ENCODE data around the gene SMTN.
"Not testable (repeated sequence)": the region's sequence is repeated elsewhere in the genome, so short reads cannot be mapped to it uniquely, and the experiment has no call there.

SMTN gene

DNA sequence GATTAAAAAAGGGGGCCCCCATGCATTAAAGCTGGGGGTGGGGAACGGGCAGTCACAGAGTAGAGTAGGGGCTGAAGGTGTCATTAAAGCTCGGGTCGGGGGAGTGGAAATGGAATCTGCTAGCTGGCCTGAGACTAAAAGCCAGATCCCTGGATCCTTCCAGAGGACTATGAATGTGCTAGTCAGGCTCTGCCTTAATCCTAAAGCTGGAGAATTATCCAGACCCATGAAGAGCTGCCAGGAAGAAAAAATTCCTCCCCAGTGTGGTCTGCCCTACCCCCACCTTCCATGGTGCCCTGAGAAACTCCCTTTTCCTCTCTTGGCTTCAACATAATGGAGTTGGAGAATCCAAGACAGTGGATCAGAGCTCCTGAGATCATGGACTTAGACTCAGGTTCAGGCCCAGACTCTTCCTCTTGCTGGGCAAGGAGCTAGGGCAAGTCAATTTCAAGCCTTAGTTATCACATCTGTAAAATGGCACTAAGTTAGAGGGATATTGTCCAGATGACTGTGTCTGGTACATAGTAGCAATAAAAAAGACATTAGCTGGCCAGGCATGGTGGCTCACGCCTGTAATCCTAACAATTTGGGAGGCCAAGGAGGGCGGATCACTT, 24.0 kb upstream of the SMTN start:
- DNase-seq (ENCODE audit: low read depth) = no peak
- no peak overlapping the region for H3K4me3 ChIP-seq (ENCODE audit: low read depth, low read length)
- no peak for TF ChIP-seq CTCF (IDR thresholded peaks at IDR 0.05; ENCODE audit: control insufficient read depth, extremely low read depth, insufficient read depth)

GRCh38 chr22:31059663-31060062, 21.5 kb upstream of the SMTN start:
- not testable (repeated sequence) for H3K4me3 ChIP-seq (ENCODE audit: low read depth, low read length); DNase-seq (ENCODE audit: low read depth)

- no peak for TF ChIP-seq CTCF (IDR thresholded peaks at IDR 0.05; ENCODE audit: control insufficient read depth, extremely low read depth, insufficient read depth)
- H3K4me3 ChIP-seq (ENCODE audit: low read depth, low read length) = no peak overlapping the region
- no peak for DNase-seq (ENCODE audit: low read depth)
Measured at GRCh38 chr22:31062566-31063230, 18.4 kb upstream of the SMTN start.

- peak overlapping the region; percentile 45 for H3K4me3 ChIP-seq (ENCODE audit: low read depth, low read length)
- no peak for TF ChIP-seq CTCF (IDR thresholded peaks at IDR 0.05; ENCODE audit: control insufficient read depth, extremely low read depth, insufficient read depth)
- no peak for DNase-seq (ENCODE audit: low read depth)
Measured at GRCh38 chr22:31064369-31064768, 16.7 kb upstream of the SMTN start.

GRCh38 chr22:31068970-31069369, 12.1 kb upstream of the SMTN start:
- no peak for TF ChIP-seq CTCF (IDR thresholded peaks at IDR 0.05; ENCODE audit: control insufficient read depth, extremely low read depth, insufficient read depth)
- DNase-seq (ENCODE audit: low read depth) = no peak
- no peak overlapping the region for H3K4me3 ChIP-seq (ENCODE audit: low read depth, low read length)

DNA sequence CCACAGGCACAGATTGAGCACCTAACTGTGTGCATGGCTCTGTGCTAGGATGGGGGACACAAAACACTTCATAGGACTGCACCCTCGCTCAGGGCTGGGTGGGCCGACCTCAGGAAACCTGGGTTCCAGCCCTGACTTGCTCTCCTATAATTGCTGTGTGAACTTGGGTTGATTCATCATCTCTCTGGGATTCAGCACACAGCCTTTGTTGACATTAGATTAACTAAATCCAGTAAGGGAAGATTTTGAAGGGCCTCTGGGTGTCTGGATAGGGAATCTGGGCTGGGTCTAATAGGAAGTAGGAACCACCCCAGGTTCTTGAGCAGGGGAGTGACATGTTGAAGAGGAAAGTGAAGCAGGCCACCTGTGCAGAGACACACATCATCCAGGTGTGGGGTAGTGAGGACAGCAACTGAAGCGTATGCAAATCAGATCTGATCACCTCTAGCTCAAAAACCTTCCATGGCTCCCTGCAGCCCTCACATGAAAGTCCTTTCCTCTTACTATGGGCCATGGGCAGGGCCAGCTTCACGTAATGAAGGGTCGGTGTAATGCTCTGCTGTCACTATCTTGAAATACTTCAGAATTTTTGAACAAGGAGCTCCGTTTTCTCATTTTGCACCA, 11.3 kb upstream of the SMTN start:
- H3K4me3 ChIP-seq (ENCODE audit: low read depth, low read length); DNase-seq (ENCODE audit: low read depth): not testable (repeated sequence)

GRCh38 chr22:31073125-31073524, 8.0 kb upstream of the SMTN start:
- not testable (repeated sequence) for H3K4me3 ChIP-seq (ENCODE audit: low read depth, low read length); DNase-seq (ENCODE audit: low read depth)

- not testable (repeated sequence) for H3K4me3 ChIP-seq (ENCODE audit: low read depth, low read length); DNase-seq (ENCODE audit: low read depth)
Measured at GRCh38 chr22:31073545-31074145, 7.5 kb upstream of the SMTN start.

GRCh38 chr22:31075961-31076360, 5.2 kb upstream of the SMTN start:
- no peak for DNase-seq (ENCODE audit: low read depth)
- no peak overlapping the region for H3K4me3 ChIP-seq (ENCODE audit: low read depth, low read length)
- no peak for TF ChIP-seq CTCF (IDR thresholded peaks at IDR 0.05; ENCODE audit: control insufficient read depth, extremely low read depth, insufficient read depth)
